Hypothalamus (tissue), 51 donors: ENCODE measurements around the gene CLSTN2.

ENCODE experiments used
- DNase-seq, 51 donors: peaks; one replicate each; lab custom pipeline; 2025; lab: John Stamatoyannopoulos, UW

CLSTN2 gene

GRCh38 chr3:139935016-139935865 lies at the start of gene CLSTN2:
Gene CLSTN2, plus strand, starts transcription at chr3:139935185.
- peak in 45 of 51 donors; percentile 6 to 81 (median 54) for DNase-seq

DNA sequence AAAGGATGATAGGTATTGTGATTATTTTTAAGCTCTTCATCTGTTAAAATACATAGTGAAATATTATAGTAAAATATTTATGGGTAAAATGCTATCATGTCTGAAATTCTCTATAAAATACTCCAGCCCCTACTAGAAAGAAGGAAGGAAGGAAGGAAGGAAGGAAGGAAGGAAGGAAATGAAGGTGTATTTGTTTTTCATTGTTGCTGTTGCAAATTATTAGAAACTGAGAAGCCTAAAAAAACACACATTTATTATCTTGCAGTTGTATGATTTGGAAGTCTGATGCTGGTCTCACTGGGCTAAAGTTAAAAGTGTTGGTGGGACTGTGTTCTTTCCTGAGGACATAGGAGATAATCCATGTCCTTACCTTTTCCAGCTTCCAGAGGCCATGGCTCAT lies 47.6 kb upstream of the CLSTN2 start:
- no peak for DNase-seq

DNA sequence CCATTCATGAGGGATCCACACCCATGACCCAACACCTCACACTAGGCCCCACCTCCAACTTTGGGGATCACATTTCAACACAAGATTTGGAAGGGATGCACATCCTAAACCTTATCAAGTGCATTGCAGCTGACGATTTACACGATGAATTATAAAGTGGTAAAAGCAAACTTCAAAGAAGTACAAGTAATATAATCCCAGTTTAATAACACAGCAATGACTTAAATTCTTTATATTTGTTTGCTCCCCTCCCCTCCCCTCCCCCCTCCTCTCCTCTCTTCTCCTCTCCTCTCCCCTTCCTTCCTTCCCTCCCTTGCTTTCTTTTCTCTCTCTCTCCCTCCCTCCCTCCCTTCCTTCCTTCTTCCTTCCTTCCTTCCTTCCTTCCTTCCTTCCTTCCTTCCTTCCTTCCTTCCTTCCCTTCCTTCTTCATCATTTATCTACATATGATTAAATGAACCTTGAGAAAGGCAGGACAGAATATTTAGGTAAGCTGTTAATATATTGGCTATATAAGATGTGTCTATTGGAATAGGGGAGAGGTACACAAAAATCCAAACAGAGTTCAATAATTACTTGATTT lies 46.3 kb upstream of the CLSTN2 start:
- DNase-seq: no peak

GRCh38 chr3:139893267-139893962 lies 41.6 kb upstream of the CLSTN2 start:
- no peak for DNase-seq

- no peak for DNase-seq
Measured at GRCh38 chr3:139893963-139894642, 40.9 kb upstream of the CLSTN2 start.

GRCh38 chr3:139894643-139894989 lies 40.4 kb upstream of the CLSTN2 start:
- no peak for DNase-seq

- no peak for DNase-seq
Measured at GRCh38 chr3:139897759-139898158, 37.2 kb upstream of the CLSTN2 start.

GRCh38 chr3:139906418-139906817 lies 28.6 kb upstream of the CLSTN2 start:
- no peak for DNase-seq

DNA sequence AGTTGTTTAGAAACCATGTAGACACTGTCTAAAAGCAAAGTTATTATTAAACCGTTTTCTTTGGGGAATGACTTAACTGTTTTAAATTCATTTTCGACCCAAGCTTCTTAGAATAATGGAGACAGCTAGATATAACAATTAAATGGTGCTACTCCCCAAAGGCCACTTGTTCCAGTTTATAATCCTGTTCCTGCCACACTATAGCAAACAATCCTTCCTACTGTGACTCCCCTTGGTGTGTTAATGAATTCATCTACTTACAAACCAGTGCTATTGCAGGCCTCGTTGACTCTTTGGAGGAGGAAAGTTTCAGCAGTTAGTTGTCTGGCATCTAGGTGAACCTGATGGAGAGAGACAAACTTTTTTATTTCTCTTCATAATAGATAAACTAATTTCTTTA lies 25.2 kb upstream of the CLSTN2 start:
- DNase-seq: no peak

GRCh38 chr3:139916271-139916670 lies 18.7 kb upstream of the CLSTN2 start:
- no peak for DNase-seq

DNA sequence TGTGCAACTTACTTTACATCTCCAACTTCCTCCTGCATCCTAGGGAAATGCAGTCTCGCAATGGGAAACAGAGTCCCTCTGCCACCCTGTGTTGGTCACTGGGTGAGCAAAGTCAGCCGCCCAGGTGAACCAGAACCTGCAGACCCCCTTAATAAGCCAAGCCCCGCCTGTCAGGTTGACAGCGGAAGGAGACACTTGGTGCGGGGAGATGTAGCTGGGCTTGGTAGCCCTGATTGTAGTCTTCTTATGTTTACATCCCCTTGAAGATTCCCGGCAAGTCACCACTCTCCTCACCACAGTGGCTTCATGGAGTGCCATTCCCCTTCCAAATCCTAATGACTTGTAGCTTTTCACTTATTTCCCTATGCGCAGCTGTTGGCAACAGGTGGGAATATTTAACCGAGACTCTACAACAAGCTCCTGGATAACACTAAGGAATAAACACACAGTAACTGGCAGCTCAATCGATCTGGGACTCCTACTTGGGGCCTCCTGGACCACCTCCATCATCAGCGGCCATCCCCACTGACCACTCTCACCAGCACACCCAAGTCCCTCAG lies 17.7 kb upstream of the CLSTN2 start:
- no peak for DNase-seq

- no peak for DNase-seq
Measured at GRCh38 chr3:139928708-139929505, 6.1 kb upstream of the CLSTN2 start.

DNA sequence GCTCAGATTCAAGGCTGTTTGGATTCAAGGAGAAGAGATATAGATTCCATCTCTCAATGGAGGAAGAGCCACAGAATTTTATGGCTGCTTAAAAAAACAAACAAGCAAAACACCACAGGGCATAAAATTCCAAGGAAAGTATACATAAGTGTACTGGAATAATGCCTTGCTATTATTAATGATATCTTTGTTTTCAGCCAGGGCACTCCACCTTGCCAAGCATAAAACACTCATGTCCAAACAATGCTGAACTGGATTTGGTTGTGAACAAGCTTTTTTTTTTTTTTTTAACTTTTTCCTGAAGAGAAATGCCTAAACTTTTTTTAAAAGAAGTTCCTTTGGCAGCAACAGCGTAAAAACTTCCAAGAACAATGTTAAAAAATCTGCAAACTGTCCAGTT lies 4.8 kb upstream of the CLSTN2 start:
- DNase-seq: no peak

DNA sequence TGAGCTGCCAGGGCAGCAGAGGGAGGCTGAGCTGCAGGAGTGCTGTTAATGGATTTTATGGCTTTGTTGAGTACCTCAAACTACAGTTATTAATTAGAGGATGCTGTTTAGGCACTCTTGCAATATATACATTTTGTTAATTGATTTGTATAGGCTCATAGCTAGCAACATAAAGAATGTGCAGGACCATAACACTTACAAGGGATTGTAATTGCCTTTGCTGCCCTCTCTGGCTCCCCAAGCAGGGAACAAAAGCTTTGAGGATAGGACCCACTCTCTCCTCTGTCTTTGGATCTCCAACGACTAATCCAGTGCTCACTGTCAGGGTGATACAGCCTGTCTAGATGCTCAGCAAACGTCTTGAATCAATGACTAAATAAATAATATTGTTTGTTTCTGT lies 1.2 kb upstream of the CLSTN2 start:
- no peak for DNase-seq

- DNase-seq: peak in 44 of 51 donors; percentile 3 to 79 (median 52)
Measured at GRCh38 chr3:139934613-139935015, 371 bp upstream of the CLSTN2 start.

GRCh38 chr3:139935866-139936817 lies 1.2 kb downstream of the CLSTN2 start:
- DNase-seq: peak in 11 of 51 donors; percentile 4 to 35 (median 14)

- DNase-seq: peak in 26 of 51 donors; percentile 2 to 69 (median 10)
Measured at GRCh38 chr3:139937674-139938279, 2.8 kb downstream of the CLSTN2 start.

DNA sequence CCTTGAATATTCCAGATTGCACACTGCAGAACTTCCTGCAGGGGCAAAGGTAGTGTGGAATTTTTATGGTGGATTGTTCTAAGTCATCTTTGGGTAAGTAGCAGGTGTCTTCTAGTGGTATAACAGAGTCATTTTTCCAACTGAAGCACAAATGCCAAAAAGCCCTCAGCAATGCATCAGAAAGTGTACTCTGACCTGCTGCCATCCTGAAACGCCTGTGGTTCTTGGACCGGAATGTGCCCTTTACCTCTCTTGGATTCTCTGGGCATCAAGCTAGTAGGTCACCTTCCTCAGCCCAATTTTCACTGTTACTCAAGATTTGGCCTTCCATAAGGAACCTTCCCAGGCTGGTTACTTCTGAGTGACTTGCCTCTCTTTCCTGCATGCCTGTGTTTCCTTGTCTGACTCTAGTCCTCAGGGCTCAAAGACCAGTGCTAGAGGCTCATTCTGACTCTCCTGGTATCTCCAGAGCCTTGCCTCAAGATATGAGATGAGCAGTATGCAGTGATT lies 4.8 kb downstream of the CLSTN2 start:
- DNase-seq: no peak
